HepG2 (cell line): ENCODE results near the gene WSB2. TPM values are rescaled to one million over a fixed set of nuclear protein-coding genes. Genes with fewer than 3 reads are reported as not detected.

Experiments used
- BHLHE40 ChIP-seq: IDR thresholded peaks from 2 replicates; pipeline ENCODE4 v1.6.1; 2011; ENCODE audit warnings: low read length, improper control_type of control experiment
- CEBPG ChIP-seq: IDR thresholded peaks from 2 replicates; pipeline ENCODE4 v1.6.1; 2016
- CHD4 ChIP-seq: fragments of 200-600 bp; sonication (generic); IDR thresholded peaks from 2 replicates; pipeline ENCODE4 v1.7.0; 2017; ENCODE audit warnings: mild to moderate bottlenecking, low read length, borderline replicate concordance
- GATAD1 ChIP-seq: IDR thresholded peaks from 2 replicates; pipeline ENCODE4 v1.6.1; 2016; ENCODE audit warnings: missing genetic modification reagents, missing compliant biosample characterization
- GPN1 ChIP-seq: sonication (generic); formaldehyde crosslinking; IDR thresholded peaks from 2 replicates; pipeline ENCODE4 v1.5.1; 2020; ENCODE audit warnings: missing genetic modification reagents, borderline replicate concordance
- GTF3A ChIP-seq: sonication (generic); formaldehyde crosslinking; conservative IDR thresholded peaks from 2 replicates; pipeline ENCODE4 v1.4.0; 2020; ENCODE audit warnings: mild to moderate bottlenecking, missing genetic modification reagents
- HCFC1 ChIP-seq: fragments of 150-350 bp; IDR thresholded peaks from 2 replicates; pipeline ENCODE4 v1.6.1; 2014; ENCODE audit warnings: low read depth, low read length
- ISL2 ChIP-seq: sonication (generic); formaldehyde crosslinking; IDR thresholded peaks from 2 replicates; pipeline ENCODE4 v1.5.0; 2020; ENCODE audit warnings: missing genetic modification reagents
- KAT8 ChIP-seq: IDR thresholded peaks from 2 replicates; pipeline ENCODE4 v1.6.1; 2016; ENCODE audit warnings: missing genetic modification reagents, missing compliant biosample characterization
- KDM3A ChIP-seq: IDR thresholded peaks from 2 replicates; pipeline ENCODE4 v1.6.1; 2018; ENCODE audit warnings: low read depth, missing compliant biosample characterization
- KDM5B ChIP-seq: sonication (generic); formaldehyde crosslinking; IDR thresholded peaks from 2 replicates; pipeline ENCODE4 v1.4.0; 2020; ENCODE audit warnings: missing genetic modification reagents, mild to moderate bottlenecking, borderline replicate concordance
- KLF12 ChIP-seq: sonication (generic); formaldehyde crosslinking; IDR thresholded peaks from 2 replicates; pipeline ENCODE4 v1.4.0; 2020; ENCODE audit warnings: missing genetic modification reagents, borderline replicate concordance
- KLF9 ChIP-seq: IDR thresholded peaks from 2 replicates; pipeline ENCODE4 v1.6.1; 2016; ENCODE audit warnings: low read depth
- MED8 ChIP-seq: sonication (generic); formaldehyde crosslinking; IDR thresholded peaks from 2 replicates; pipeline ENCODE4 v1.8.1; 2023; ENCODE audit warnings: mild to moderate bottlenecking, missing genetic modification reagents; ENCODE audit not compliant: insufficient replicate concordance
- PPARG ChIP-seq: conservative IDR thresholded peaks from 2 replicates; pipeline ENCODE4 v1.6.1; 2016; ENCODE audit warnings: missing biosample characterization, missing genetic modification reagents
- RAD21 ChIP-seq: fragments of 450-650 bp; formaldehyde crosslinking; IDR thresholded peaks from 2 replicates; pipeline ENCODE4 v1.5.0; 2020; ENCODE audit warnings: mild to moderate bottlenecking
- RFXANK ChIP-seq: IDR thresholded peaks from 2 replicates; pipeline ENCODE4 v1.6.1; 2016
- SRF ChIP-seq: IDR thresholded peaks from 2 replicates; pipeline ENCODE4 v1.6.1; 2011; ENCODE audit warnings: mild to moderate bottlenecking, low read depth, low read length, moderate library complexity
- SRSF4 ChIP-seq: fragments of 200-400 bp; formaldehyde crosslinking; IDR thresholded peaks from one replicate; pipeline ENCODE4 v1.6.1; 2018; ENCODE audit warnings: mild to moderate bottlenecking, low read depth, low read length, moderate library complexity; ENCODE audit not compliant: poor library complexity, severe bottlenecking
- SYNCRIP ChIP-seq: fragments of 200-400 bp; formaldehyde crosslinking; IDR thresholded peaks from 2 replicates; pipeline ENCODE4 v1.6.1; 2018; ENCODE audit warnings: mild to moderate bottlenecking, low read depth, low read length; ENCODE audit not compliant: insufficient read depth
- TSC22D2 ChIP-seq: sonication (generic); formaldehyde crosslinking; IDR thresholded peaks from 2 replicates; pipeline ENCODE4 v1.5.1; 2020; ENCODE audit warnings: missing genetic modification reagents, mild to moderate bottlenecking, borderline replicate concordance
- XRCC5 ChIP-seq: fragments of 200-400 bp; formaldehyde crosslinking; optimal IDR thresholded peaks from 2 replicates; pipeline ENCODE3; 2017; ENCODE audit warnings: mild to moderate bottlenecking, low read length
- ZNF546 ChIP-seq: sonication (generic); formaldehyde crosslinking; conservative IDR thresholded peaks from 2 replicates; pipeline ENCODE4 v1.8.1; 2023; ENCODE audit warnings: mild to moderate bottlenecking, missing genetic modification reagents
- polyA plus RNA-seq, 8 experiments: library from polyadenylated mRNA; depleted of rRNA in 3 of 8; stranded (reverse) in 7 of 8; unstranded in 1 of 8; fragments of >200 nt; fragmentation: Illumina TruSeq in 4 of 8; extraction: Trizol in 4 of 8; gene quantifications; 2 replicates each; pipeline versions ENCODE4 v1.2.1 to v1.2.3, GENCODE V29; 2011 to 2016; ENCODE audit warnings: low read depth in 4 of 8, missing spikeins in 1 of 8, mixed read lengths in 1 of 8; ENCODE audit not compliant: insufficient read depth in 1 of 8
- total RNA-seq, 5 experiments: library from RNA; depleted of rRNA; stranded (reverse); fragments of >200 nt; fragmentation: Illumina TruSeq; extraction: Trizol; gene quantifications; 2 replicates each; pipeline ENCODE4 v1.2.3, GENCODE V29; 2016; ENCODE audit warnings: low read depth in 1 of 5
- TF ChIP-seq, protein P1 (sequence below): fragments of 450-650 bp; IDR thresholded peaks from 2 replicates; pipeline ENCODE4 v1.6.1; 2016
- TF ChIP-seq, protein P2 (sequence below): sonication (generic); formaldehyde crosslinking; IDR thresholded peaks from 2 replicates; pipeline ENCODE4 v1.4.0; 2020; ENCODE audit warnings: missing genetic modification reagents
- TF ChIP-seq, protein P3 (sequence below): sonication (generic); formaldehyde crosslinking; IDR thresholded peaks from 2 replicates; pipeline ENCODE4 v1.5.0; 2020; ENCODE audit warnings: mild to moderate bottlenecking, low read depth, missing genetic modification reagents, borderline replicate concordance

Gene WSB2
- total and polyA plus RNA-seq, 2 of the 13 experiments (the other 11 are each of a cell fraction or from before 2014, with no cell fraction given): 31.0 to 82.8 TPM

DNA sequence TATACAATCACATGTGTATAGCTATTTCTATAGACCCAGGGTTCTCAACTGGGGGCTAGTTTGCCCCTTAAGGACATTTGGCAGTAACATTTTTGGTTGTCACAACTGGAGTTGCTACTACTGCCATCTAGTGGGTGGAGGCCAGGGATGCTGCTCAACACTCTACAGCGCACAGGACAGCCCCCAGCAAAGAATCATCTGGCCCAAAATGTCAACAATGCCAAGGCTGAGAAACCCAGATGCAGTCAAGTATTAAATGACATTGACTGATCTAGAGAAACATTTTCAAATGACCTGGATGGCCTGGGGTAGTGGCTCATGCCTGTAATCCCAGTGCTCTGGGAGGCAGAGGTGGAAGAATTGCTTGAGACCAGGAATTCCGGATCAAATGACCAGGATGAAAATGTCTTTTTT, 5.8 kb downstream of the WSB2 start (continued):
- TF ChIP-seq GTF3A (CRISPR knock-in tag) (no peak), MED8 (CRISPR knock-in tag) (no peak), SYNCRIP (no peak), HCFC1 (no peak), ISL2 (CRISPR knock-in tag) (no peak), SRSF4 (no peak), BHLHE40 (no peak), ZNF546 (no peak), CHD4 (no peak), KAT8 (CRISPR knock-in tag) (peak; percentile 42; the same call in 1 of the 2 replicates), TSC22D2 (CRISPR knock-in tag) (no peak), KLF9 (CRISPR knock-in tag) (no peak), KDM3A (CRISPR knock-in tag) (no peak), KLF12 (CRISPR knock-in tag) (no peak), SRF (no peak), XRCC5 (peak; percentile 65), RFXANK (CRISPR knock-in tag) (no peak), GPN1 (CRISPR knock-in tag) (no peak), RAD21 (peak; percentile 49; the same call in 1 of the 2 replicates), KDM5B (CRISPR knock-in tag) (no peak), PPARG (CRISPR knock-in tag) (no peak), CEBPG (CRISPR knock-in tag) (peak; percentile 2; the same call in 1 of the 2 replicates), GATAD1 (peak; percentile 56; the same call in 1 of the 2 replicates)
- TF ChIP-seq, protein P1, sequence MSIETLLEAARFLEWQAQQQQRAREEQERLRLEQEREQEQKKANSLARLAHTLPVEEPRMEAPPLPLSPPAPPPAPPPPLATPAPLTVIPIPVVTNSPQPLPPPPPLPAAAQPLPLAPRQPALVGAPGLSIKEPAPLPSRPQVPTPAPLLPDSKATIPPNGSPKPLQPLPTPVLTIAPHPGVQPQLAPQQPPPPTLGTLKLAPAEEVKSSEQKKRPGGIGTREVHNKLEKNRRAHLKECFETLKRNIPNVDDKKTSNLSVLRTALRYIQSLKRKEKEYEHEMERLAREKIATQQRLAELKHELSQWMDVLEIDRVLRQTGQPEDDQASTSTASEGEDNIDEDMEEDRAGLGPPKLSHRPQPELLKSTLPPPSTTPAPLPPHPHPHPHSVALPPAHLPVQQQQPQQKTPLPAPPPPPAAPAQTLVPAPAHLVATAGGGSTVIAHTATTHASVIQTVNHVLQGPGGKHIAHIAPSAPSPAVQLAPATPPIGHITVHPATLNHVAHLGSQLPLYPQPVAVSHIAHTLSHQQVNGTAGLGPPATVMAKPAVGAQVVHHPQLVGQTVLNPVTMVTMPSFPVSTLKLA: no peak
- TF ChIP-seq, protein P2, sequence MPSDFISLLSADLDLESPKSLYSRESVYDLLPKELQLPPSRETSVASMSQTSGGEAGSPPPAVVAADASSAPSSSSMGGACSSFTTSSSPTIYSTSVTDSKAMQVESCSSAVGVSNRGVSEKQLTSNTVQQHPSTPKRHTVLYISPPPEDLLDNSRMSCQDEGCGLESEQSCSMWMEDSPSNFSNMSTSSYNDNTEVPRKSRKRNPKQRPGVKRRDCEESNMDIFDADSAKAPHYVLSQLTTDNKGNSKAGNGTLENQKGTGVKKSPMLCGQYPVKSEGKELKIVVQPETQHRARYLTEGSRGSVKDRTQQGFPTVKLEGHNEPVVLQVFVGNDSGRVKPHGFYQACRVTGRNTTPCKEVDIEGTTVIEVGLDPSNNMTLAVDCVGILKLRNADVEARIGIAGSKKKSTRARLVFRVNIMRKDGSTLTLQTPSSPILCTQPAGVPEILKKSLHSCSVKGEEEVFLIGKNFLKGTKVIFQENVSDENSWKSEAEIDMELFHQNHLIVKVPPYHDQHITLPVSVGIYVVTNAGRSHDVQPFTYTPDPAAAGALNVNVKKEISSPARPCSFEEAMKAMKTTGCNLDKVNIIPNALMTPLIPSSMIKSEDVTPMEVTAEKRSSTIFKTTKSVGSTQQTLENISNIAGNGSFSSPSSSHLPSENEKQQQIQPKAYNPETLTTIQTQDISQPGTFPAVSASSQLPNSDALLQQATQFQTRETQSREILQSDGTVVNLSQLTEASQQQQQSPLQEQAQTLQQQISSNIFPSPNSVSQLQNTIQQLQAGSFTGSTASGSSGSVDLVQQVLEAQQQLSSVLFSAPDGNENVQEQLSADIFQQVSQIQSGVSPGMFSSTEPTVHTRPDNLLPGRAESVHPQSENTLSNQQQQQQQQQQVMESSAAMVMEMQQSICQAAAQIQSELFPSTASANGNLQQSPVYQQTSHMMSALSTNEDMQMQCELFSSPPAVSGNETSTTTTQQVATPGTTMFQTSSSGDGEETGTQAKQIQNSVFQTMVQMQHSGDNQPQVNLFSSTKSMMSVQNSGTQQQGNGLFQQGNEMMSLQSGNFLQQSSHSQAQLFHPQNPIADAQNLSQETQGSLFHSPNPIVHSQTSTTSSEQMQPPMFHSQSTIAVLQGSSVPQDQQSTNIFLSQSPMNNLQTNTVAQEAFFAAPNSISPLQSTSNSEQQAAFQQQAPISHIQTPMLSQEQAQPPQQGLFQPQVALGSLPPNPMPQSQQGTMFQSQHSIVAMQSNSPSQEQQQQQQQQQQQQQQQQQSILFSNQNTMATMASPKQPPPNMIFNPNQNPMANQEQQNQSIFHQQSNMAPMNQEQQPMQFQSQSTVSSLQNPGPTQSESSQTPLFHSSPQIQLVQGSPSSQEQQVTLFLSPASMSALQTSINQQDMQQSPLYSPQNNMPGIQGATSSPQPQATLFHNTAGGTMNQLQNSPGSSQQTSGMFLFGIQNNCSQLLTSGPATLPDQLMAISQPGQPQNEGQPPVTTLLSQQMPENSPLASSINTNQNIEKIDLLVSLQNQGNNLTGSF (CRISPR knock-in tag): no peak
- TF ChIP-seq, protein P3, sequence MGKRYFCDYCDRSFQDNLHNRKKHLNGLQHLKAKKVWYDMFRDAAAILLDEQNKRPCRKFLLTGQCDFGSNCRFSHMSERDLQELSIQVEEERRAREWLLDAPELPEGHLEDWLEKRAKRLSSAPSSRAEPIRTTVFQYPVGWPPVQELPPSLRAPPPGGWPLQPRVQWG (CRISPR knock-in tag): no peak
